Measurements from ENCODE around the gene SERHL2. TPM values are rescaled to one million over a fixed set of nuclear protein-coding genes. Genes with fewer than 3 reads are reported as not detected.

The SERHL2 gene
- total and polyA plus RNA-seq, 2 experiments from 2014 or later, result 1.5 to 2.1 TPM

- peaks cover 35% of the 10 kb centered on the region for H4K20me1 ChIP-seq (replicated peaks; ENCODE audit: insufficient read depth)
- TF ChIP-seq ZNF114 (CRISPR knock-in tag; IDR thresholded peaks at IDR 0.05) (no peak), POLR2AphosphoS5 (IDR thresholded peaks at IDR 0.05; ENCODE audit: low read depth) (no peak), EZH2phosphoT487 (IDR thresholded peaks at IDR 0.05; ENCODE audit: unreplicated experiment) (no peak), EZH2 (IDR thresholded peaks at IDR 0.05; ENCODE audit: low read depth, unreplicated experiment) (no peak), REST (IDR thresholded peaks at IDR 0.05; ENCODE audit: unreplicated experiment) (no peak), NANOG (IDR thresholded peaks at IDR 0.05; ENCODE audit: borderline replicate concordance) (no peak), ETS1 (IDR thresholded peaks at IDR 0.05) (no peak), JUNB (IDR thresholded peaks at IDR 0.05; ENCODE audit: unreplicated experiment) (no peak), ZNF331 (CRISPR knock-in tag; IDR thresholded peaks at IDR 0.05; ENCODE audit: low read depth) (no peak), STAT1 (IDR thresholded peaks at IDR 0.05; ENCODE audit: unreplicated experiment) (no peak), CREB1 (CRISPR knock-in tag; IDR thresholded peaks at IDR 0.05; ENCODE audit: low read depth) (no peak)
- TF ChIP-seq, protein P1, sequence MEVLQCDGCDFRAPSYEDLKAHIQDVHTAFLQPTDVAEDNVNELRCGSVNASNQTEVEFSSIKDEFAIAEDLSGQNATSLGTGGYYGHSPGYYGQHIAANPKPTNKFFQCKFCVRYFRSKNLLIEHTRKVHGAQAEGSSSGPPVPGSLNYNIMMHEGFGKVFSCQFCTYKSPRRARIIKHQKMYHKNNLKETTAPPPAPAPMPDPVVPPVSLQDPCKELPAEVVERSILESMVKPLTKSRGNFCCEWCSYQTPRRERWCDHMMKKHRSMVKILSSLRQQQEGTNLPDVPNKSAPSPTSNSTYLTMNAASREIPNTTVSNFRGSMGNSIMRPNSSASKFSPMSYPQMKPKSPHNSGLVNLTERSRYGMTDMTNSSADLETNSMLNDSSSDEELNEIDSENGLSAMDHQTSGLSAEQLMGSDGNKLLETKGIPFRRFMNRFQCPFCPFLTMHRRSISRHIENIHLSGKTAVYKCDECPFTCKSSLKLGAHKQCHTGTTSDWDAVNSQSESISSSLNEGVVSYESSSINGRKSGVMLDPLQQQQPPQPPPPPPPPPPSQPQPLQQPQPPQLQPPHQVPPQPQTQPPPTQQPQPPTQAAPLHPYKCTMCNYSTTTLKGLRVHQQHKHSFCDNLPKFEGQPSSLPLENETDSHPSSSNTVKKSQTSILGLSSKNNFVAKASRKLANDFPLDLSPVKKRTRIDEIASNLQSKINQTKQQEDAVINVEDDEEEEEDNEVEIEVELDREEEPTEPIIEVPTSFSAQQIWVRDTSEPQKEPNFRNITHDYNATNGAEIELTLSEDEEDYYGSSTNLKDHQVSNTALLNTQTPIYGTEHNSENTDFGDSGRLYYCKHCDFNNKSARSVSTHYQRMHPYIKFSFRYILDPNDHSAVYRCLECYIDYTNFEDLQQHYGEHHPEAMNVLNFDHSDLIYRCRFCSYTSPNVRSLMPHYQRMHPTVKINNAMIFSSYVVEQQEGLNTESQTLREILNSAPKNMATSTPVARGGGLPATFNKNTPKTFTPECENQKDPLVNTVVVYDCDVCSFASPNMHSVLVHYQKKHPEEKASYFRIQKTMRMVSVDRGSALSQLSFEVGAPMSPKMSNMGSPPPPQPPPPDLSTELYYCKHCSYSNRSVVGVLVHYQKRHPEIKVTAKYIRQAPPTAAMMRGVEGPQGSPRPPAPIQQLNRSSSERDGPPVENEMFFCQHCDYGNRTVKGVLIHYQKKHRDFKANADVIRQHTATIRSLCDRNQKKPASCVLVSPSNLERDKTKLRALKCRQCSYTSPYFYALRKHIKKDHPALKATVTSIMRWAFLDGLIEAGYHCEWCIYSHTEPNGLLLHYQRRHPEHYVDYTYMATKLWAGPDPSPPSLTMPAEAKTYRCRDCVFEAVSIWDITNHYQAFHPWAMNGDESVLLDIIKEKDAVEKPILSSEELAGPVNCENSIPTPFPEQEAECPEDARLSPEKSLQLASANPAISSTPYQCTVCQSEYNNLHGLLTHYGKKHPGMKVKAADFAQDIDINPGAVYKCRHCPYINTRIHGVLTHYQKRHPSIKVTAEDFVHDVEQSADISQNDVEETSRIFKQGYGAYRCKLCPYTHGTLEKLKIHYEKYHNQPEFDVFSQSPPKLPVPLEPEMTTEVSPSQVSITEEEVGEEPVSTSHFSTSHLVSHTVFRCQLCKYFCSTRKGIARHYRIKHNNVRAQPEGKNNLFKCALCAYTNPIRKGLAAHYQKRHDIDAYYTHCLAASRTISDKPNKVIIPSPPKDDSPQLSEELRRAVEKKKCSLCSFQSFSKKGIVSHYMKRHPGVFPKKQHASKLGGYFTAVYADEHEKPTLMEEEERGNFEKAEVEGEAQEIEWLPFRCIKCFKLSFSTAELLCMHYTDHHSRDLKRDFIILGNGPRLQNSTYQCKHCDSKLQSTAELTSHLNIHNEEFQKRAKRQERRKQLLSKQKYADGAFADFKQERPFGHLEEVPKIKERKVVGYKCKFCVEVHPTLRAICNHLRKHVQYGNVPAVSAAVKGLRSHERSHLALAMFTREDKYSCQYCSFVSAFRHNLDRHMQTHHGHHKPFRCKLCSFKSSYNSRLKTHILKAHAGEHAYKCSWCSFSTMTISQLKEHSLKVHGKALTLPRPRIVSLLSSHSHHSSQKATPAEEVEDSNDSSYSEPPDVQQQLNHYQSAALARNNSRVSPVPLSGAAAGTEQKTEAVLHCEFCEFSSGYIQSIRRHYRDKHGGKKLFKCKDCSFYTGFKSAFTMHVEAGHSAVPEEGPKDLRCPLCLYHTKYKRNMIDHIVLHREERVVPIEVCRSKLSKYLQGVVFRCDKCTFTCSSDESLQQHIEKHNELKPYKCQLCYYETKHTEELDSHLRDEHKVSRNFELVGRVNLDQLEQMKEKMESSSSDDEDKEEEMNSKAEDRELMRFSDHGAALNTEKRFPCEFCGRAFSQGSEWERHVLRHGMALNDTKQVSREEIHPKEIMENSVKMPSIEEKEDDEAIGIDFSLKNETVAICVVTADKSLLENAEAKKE (CRISPR knock-in tag; IDR thresholded peaks at IDR 0.05), result no peak
- TF ChIP-seq, protein P2, sequence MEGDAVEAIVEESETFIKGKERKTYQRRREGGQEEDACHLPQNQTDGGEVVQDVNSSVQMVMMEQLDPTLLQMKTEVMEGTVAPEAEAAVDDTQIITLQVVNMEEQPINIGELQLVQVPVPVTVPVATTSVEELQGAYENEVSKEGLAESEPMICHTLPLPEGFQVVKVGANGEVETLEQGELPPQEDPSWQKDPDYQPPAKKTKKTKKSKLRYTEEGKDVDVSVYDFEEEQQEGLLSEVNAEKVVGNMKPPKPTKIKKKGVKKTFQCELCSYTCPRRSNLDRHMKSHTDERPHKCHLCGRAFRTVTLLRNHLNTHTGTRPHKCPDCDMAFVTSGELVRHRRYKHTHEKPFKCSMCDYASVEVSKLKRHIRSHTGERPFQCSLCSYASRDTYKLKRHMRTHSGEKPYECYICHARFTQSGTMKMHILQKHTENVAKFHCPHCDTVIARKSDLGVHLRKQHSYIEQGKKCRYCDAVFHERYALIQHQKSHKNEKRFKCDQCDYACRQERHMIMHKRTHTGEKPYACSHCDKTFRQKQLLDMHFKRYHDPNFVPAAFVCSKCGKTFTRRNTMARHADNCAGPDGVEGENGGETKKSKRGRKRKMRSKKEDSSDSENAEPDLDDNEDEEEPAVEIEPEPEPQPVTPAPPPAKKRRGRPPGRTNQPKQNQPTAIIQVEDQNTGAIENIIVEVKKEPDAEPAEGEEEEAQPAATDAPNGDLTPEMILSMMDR (conservative IDR thresholded peaks at IDR 0.05; ENCODE audit: low read depth in 2 of 2), result no peak
- H2AFZ ChIP-seq, result no peak overlapping the region
- H3K4me3 ChIP-seq, result no peak overlapping the region
- H3K27me3 ChIP-seq (ENCODE audit: insufficient read depth), result no peaks in the 10 kb centered on the region
- Mint-ChIP-seq H3K27me3 (ENCODE audit: insufficient read depth, low read depth, poor library complexity) (peaks cover 3% of the 10 kb centered on the region), H3K4me1 (no peaks in the 10 kb centered on the region), H3K36me3 (ENCODE audit: low read depth) (peaks cover 95% of the 10 kb centered on the region), H3K4me3 (no peak overlapping the region), H3K27ac (no peak overlapping the region), H3K9me3 (no peaks in the 10 kb centered on the region)
- no peak overlapping the region for H3K4me2 ChIP-seq
- H3K36me3 ChIP-seq (ENCODE audit: insufficient read depth), result peaks cover 59% of the 10 kb centered on the region
- ATAC-seq (no peak), DNase-seq (ENCODE audit: low spot score) (no peak)
- no peak overlapping the region for H3K27ac ChIP-seq (ENCODE audit: low read depth)
- no peaks in the 10 kb centered on the region for H3K4me1 ChIP-seq (ENCODE audit: insufficient read depth)
- H3F3A ChIP-seq (replicated peaks; ENCODE audit: low read depth), result no peaks in the 10 kb centered on the region; the same call in 1 of the 2 replicates
- no peaks in the 10 kb centered on the region for H3K9me2 ChIP-seq (ENCODE audit: insufficient read depth)
- peaks cover 19% of the 10 kb centered on the region for H3K79me2 ChIP-seq (replicated peaks; ENCODE audit: insufficient read depth)
Measured at GRCh38 chr22:42596336-42596735, 42.6 kb downstream of the SERHL2 start.

Data from GM23338 (cell line).